NCI-H1417 (cell line): ENCODE measurements around the gene NCF4.

Experiments
- DNase-seq, 3 experiments: peaks; one replicate each; lab custom pipeline; 2025; lab: John Stamatoyannopoulos, UW

NCF4 gene

DNA sequence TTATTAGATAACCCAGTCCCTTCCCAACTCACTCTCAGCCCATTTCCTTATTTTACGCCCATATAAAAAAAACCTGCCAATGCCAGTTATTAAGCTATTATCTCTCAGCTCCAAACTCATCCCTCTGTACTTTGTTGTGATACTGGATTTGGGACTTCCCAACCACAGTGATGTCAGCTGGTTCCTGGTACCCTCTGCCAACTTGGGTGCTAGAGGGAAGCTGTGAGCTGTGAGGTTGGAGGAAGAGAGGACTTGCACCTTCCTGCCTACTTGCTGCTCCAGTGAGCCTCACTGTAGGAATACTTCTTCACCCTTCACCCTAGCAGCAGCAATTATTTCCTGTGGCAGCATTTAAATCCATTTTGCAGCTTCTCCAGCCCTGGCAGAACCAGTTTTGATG, 33.5 kb downstream of the NCF4 start:
- no peak for DNase-seq

DNA sequence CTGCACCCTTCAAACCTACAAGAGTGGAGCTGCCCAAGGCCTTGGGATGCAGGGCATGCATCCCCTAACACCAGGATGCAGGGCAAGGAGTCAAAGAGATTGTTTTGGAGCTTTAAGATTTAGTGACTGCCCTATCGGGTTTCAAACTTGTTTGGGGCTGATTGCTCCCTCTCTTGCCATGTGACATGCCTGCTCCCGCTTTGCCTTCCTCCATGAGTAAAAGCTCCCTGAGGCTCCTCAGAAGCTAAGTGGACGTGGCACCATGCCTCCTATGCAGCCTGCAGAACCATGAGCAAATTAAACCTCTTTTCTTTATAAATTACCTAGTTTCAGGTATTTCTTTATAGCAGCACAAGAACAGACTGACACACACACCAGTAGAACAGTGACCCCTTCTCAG, 36.8 kb downstream of the NCF4 start:
- no peak for DNase-seq

DNA sequence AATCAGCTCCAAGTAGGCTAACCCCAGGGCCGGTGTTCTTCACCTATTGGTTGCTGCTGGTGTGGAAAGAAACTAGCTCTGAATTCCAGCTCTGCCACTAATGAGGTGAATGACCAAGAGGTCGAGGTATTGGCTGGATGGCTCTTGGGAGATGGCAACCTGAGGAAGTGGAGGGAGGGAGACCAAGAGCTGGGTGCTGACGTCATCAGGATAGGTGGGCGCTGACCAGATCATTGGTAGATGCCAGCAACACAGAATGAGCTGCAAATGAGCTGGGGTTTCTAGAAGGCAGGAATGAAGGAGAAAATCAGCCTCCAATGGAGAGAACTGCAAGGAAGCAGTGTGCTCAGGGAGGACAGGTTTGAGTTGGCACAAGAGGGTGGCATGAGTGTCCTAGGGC, 37.9 kb downstream of the NCF4 start:
- no peak for DNase-seq

DNA sequence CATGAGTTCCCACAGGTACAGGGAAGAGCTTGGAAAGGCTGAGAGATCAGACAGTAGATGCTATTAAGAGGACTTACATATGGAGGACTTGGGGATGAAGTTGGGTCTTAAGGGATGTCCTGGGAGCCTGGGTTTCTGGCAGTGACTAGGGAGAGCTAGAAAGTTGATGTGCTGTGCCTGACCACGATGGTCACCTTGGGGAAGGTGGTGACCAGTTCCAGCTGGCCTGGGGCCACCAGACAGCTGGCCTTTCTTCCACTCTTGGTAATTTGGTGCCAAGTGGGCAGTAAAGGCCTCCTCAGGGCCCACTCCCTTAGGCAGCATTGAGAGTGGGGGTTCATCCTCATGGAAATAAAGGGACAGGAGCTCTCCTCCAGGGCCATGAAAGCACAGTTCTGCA, 38.7 kb downstream of the NCF4 start:
- no peak for DNase-seq

DNA sequence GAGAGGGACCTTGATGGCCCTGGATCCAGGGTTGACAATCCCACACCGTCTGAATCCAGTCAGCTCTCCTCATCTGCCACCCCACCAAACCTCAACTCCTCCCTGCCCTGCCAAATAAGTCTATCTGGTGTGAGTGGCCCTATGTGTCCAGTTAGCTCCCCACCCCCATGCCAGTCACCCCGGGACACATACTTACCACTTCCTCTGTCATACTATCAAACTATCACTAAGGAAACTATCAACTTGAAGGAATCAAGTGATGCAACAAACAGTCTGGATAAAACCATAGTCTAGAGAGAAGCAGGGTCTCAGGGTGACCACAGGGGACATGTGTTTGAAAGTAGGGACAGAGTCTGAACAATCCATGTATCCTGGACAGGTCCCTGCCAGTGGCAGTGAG, 39.4 kb downstream of the NCF4 start:
- DNase-seq, result no peak

DNA sequence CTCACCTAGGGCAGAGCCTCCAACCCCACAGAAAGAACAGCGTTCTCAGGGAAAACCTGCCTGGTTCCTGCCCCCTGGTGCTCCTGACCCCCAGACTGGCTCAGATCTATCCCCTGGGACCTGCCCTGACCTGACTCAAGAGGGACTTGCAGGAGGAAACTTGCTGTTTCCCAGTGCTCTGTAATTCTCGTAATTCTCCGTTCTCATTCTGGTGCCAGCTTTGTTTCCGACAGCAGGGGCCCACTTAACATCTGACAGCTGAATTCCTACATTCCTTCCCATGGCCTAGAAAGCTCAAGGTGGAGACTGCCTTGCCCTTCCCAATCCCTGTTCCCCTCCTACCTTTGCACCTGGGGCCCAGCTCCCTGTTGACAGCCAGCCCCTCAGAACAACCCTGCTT, 40.1 kb downstream of the NCF4 start:
- no peak for DNase-seq

DNA sequence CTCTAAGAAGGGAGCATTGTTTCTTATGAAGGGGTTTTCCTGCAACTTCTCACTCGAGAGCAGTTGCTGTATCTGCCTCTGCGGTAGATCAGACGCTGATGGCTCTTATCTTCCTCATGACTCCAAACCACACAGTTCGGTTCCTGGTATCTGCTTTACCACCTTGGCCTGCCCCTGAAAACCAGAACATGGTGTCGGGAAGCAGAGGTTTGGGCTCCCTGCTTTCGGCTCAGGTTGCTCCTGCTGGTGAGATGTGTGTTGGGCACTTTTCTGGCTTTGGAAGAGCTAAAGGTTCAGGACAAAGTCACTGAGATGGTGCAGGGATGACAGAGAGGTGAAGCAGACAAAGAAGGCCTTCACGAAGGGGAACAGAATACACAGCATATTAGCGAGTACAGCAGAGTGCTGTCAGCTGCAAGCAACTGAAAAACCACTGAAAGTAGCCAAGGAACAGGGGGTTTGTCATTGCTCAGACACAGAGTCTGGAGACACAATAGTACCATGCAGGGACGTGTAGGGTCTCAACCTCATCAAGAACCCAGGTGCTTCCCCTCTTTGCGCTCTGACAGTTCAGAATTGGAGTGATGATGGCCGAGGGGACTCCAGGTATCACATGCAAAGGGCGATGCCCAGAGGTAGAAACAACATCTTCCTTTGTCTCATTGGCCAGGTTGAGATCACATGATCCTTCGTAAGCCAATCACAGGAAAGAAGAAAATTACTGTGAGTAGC, 40.8 kb downstream of the NCF4 start:
- no peak for DNase-seq

DNA sequence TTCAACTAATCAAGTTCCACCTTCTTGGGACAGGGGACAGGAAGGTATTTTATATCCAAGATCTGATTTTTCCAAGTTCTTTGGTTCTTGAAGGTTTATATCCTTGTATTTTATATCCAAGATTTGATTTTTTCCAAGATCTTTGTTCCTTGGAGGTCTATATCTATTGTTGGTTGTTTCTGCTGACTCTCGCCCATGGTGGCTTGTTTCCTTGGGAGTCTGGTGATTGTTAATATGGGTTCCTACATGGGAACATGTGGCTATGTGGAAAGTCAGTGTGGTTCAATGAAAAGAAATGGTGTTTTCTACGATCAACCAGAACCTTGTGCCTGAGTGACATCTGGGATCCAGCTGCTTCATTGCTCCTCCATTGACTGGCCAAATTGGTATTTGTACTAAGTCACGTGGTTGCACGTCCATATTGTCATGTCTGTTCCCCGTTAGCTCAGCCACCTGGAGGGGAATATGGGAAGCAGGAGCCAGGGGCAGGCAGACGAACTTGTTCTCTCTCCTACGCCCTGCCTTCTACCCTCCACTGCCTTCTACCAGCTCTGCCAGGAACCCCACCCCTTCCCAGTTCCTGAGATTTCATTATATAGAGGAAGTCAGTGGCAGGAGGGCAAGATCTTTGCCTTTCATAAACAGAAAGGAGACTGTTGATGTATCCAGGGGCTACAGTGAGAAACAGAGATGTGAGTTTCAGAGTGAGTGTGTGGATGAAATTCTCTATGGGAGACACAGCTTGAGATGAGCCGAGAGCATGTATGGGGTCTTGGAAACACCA, 41.5 kb downstream of the NCF4 start:
- no peak for DNase-seq

DNA sequence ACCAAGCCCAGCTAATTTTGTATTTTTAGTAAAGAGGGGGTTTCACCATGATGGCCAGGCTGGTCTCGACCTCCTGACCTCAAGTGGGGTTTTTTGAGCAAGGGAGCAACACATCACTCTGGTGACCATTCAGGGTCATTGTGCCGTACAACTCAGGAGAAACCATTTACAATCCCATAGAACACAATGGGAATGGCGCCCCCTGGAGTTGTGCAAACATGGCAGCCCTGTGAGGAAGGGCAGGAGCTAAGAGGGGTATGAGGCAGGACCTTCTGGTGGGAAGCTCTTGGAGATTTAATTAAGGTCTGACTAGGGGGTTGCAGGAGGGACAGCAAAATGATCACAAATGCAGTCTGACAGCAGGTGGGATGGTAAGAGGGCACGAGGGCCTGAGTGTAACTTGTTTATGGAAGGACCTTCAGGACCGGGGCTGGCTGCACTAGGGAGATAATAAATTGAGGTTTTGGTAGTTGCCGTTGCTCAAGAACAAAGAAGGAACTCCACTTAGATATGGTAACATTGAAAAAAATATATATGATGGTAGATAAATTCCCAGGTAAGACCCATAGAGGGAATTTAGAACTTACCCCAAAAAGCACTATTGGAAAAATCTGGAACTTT, 43.6 kb downstream of the NCF4 start:
- DNase-seq, result no peak

DNA sequence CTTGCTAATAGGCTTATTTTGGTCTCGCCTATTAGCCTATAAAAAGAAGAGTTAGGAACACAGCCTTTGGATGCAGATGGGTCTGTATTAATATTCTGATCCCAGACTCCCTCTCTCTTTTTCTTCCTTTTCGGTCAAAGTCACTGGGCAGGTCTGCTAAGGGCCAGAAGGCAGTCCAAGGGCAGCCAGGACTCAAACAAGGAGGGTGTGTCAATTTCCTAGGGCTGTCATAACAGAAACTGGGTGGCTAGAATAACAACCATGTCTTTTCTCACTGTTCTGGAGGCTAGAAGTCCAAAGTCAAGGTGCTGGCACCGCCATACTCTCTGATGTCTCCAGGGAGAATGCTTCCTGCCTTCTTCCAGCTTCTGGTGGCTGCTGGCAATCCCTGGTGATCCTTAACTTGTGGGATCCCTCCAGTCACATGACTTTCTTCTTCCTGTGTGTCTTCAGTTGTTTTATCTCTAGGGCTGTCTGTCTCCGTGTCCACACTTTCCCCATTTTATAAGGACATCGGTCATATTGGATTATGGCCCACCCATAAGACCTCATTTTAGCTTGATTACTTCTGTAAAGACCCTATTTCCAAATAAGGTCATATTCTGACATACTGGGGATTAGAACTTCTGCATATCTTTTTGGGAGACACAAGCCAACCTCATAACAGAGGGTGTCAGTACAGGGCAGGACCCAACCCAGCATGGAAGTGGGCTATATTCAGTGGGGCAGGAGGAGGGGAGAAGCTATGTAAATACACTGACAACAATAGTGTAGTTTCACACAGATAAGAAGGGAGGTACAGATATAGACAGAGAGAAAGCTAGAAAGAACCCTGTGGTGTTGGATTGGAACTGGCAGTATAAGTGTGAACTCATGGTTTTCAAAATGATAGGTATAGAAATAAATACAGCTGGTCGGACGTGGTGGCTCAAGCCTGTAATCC, 46.7 kb downstream of the NCF4 start:
- no peak for DNase-seq

DNA sequence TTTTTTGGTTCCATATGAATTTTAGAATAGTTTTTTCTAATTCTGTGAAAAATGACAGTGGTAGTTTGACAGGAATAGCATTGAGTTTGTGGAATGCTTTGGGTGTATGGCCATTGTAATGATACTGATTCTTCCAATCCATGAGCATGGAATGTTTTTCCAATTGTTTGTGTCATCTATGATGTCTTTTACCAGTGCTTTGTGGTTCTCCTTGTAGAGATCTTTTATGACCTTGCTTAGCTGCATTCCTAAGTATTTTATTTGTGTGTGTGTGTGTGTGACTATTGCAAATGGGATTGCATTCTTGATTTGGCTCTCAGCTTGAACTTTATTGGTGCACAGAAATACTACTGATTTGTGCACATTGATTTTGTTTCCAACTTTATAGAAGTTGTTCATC, 49.7 kb downstream of the NCF4 start:
- no peak for DNase-seq

DNA sequence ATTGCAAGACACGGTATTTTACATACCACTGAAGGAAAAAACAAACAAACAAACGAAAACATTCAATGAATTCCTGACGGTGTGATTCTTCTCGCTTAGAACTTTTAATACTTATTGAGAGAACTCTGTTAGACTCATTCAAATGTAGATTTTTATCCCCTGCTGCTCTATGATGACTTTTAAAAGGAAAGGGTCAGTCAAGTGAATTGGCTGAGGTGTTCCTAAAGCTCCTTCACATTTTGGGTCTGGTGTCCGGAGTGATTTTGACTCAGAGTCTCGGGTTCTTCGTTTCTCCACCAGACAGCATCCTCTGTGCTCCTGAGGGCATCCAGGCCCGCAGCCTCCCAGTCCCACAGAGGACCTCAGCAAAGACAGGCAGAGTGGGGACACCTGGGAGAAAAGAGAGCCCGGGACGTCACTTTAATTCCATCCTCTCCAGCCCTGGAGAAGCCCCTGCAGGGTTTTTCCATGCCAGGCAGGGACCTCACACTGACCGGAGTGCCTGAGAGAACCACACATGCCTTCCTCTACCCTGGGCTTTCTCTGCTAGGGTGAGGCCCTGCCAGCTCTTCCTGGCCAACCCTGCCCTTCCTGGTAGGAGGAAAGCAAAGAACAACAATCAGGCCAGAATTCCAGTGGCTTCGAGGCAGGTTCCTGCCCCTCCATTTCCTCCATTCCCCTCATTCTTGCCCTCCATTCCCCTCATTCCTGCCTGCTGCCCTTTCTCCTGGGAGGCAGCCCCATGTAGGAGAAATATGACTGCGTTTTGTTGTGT, 51.3 kb downstream of the NCF4 start:
- DNase-seq, result no peak

DNA sequence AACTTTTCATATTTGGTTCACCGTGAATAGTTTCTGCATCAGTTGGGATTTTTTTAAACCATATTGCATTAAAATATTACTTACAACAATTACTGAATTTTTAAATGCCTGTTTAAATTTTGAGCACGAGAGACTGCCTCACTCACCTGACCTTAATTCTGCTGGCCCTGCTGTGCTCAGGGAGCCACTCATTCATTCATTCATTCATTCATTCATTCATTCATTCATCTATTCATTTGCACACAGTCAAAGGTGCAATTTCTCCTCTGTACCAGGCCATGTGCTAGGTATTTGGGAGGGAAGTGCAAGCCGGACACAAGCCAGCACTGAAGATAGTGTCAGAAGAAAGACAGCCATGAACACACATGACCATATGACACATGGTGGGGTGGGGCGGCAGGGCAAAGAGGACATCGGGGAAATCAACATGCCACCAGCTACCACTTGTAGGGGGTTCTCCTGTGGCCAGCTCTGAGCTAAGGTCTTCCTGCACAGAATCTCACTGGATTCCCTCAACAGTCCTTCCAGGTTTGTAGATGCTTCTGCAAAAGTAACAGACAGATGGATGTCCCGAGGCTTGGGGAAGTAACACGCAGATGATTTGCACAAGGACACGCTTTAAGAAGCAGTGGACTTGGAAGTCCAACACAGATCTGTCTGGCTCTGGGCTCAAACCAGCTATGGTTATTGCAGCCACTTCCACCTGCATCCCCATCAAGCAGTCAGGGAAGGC, 52.1 kb downstream of the NCF4 start:
- DNase-seq, result no peak

DNA sequence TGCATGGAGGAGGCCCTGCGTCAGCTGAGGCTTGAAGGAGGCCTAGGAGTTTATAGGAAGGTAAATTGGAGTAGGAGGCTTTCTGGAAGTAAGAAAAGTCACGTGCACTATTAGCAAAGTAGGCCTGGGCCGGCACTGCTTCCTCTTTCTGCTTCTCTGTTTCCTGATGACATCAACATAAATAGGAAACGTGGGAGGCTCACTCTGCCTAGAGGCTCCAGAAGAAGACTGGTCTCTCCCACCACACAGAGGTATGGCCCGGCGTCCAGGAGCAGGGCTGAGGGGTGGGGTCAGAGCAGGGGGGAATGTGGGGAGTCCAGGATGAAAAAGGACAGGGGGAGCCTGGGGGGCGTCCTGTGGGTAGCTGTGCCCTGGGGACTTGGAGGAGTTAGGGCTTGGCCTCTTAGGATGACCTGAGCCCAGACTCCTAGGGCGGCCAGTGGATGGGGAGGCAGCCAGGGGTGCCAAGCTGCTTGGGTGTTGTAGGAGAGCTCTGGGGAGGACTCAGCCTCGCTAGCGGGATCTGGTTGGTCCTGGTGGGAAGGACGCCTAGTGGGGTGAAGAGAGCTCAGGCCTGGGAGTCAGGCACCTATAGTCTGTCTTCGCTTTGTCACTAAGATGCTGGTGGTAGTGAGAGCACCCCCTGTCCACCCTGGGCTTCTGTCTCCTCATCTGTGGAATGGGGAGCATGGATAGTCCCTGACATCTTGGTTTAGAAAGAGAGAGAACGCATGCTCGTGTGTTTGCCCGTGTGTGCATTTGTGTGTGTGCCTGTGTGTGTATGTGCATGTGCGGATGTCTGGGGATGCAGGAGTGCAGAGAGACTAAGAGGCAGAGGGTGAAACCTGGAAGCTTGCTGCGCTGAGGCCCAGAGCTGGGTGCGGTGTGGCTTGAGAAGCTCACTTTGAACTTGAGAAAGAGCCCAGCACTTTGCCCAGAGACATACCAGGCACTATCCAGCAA, 52.9 kb downstream of the NCF4 start, which contains the start of gene CSF2RB:
Gene CSF2RB, plus strand, starts transcription at position 202 of the 963 bp plus-strand sequence. CDS start 8,580 bp downstream, outside the sequence.
- no peak for DNase-seq

DNA sequence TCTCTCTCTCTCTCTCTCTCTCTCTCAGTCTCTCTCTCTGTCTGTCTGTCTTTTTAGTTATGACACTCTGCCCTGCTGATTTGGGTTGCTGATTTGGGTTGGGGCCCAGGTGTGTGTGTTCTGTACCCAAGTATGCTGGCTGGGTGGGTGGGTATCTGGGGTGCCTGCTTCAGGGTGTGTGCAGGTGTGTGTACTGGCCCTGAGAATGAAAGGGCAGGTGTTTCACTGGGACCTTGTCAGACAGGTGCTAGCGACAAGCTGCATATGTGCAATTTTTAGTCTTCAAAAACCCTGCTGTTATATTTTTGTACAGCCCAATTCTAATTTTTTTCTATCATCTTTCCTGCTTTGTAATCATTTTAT, 53.6 kb downstream of the NCF4 start:
- DNase-seq, result peak in 1 of 3 experiments; percentile 3

DNA sequence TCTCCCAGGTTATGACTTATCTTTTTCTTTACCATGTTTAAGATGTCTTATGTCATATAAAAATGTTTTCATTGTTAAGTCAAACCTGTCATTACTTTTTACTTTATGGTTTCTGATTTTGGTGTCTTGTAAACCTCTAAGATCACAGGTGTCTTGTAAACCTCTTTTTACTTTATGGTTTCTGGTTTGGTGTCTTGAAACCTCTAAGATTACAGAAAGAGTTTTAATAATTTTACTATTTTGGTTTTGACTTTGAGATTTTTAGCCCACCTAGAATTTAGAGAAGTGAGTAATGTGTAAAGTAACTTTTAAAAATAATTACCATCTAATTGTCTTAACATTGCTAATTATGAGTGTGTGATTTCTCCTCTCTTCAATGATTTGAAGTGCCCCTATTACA, 55.2 kb downstream of the NCF4 start:
- DNase-seq, result no peak

DNA sequence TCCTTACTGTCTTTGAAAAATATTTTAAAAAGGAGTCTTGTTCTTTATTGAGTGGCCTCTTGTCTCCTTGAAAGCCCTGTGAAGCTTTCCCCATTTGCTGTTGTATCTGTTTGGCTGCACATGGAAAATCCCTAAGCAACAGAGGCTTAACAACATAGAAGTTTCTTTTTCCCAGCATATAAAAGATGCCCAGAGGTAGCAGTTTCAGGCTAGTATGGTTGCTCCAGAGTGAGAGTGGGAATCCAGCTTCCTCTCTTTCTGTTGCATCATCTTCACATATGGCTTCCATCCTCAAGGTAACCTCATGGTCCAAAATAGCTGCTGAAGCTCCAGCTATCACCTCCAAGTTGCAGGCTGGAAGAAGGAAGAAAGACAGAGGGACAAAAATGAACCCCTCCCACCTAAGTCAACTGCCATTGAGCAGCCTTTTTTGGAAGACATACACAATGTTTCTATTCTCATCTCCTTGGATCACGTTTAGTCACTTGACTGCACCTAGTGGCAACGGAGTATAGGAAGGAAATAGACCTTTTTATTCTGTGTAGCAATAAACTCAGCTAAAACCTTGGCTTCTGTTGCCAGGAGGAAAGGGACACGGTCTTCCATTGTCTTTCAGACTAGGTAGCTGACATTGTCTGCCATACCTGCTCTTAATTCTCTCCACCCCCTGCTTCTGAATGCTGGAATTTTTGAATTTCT, 57.9 kb downstream of the NCF4 start:
- DNase-seq, result no peak

DNA sequence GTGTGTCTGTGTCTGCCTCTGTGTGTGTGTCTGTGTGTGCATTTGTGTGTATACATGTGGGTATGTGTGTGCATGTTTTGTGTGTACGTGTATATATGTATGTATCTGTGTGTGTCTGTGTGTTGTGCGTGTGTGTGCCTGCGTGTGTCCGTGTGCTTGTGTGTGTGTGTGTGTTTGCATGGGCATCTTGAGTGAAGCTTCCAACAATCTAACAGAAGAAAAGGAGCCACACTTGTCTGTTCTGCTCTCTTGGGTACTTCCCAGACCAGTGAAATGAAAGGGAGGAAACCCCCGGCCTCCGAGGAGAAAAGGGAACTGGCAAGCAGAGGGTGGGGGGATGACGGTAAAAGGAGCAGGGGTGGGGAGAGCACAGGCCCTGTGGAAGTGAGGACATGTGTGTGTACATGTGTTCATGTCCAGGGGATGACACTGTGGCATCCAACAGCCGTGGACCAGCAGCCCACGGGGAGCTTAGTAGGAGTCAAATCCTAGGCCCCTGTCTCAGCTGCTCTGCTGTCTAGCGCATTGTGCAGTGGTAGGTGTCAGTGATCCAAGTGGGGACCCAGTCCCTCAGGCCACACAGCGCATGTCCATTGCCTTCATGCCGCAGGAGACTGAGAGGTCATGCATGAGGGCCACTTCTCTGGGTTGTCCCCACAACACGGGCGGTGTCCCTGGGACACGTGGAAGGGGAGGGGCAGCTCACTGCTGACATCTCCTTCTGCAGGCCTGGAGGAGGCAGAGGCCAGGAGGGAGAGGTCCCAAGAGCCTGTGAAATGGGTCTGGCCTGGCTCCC, 60.7 kb downstream of the NCF4 start:
- DNase-seq, result no peak
